ENCODE measurements around the gene IFNA6.
"Not testable (repeated sequence)": the region's sequence is repeated elsewhere in the genome, so short reads cannot be mapped to it uniquely, and the experiment has no call there.

IFNA6 gene

GRCh38 chr9:21367957-21368356, 17.3 kb upstream of the IFNA6 start, which contains the start of gene IFNA13:
Gene IFNA13, minus strand, starts transcription at chr9:21368057. Its CDS starts 47 bp downstream, at chr9:21368010.
- no peaks in the 10 kb centered on the region for H3K36me3 ChIP-seq (ENCODE audit: control insufficient read depth in 5 of 5, insufficient read depth in 5 of 5, low read length in 5 of 5)
- no peak within 1 kb of the TSS for H3K4me3 ChIP-seq (ENCODE audit: low read depth in 1 of 5, low read length in 5 of 5)
- H3K4me1 ChIP-seq (ENCODE audit: control insufficient read depth in 5 of 5, insufficient read depth in 5 of 5, low read length in 5 of 5): no peaks in the 10 kb centered on the region
- no peak within 1 kb of the TSS for H3K9ac ChIP-seq (ENCODE audit: low read length in 5 of 5)
- no peaks in the 10 kb centered on the region for H3K27me3 ChIP-seq (ENCODE audit: control insufficient read depth in 5 of 5, insufficient read depth in 4 of 5, low read length in 5 of 5)
- H3K27ac ChIP-seq (ENCODE audit: low read depth, low read length): no peak within 1 kb of the TSS
- H3K9me3 ChIP-seq (ENCODE audit: control insufficient read depth in 5 of 5, low read length in 5 of 5): no peaks in the 10 kb centered on the region

GRCh38 chr9:21367169-21367568, 16.5 kb upstream of the IFNA6 start:
- not testable (repeated sequence) for H3K27me3 ChIP-seq (ENCODE audit: control insufficient read depth in 5 of 5, insufficient read depth in 4 of 5, low read length in 5 of 5); H3K4me3 ChIP-seq (ENCODE audit: low read depth in 1 of 5, low read length in 5 of 5); H3K9ac ChIP-seq (ENCODE audit: low read length in 5 of 5); H3K9me3 ChIP-seq (ENCODE audit: control insufficient read depth in 5 of 5, low read length in 5 of 5); H3K4me1 ChIP-seq (ENCODE audit: control insufficient read depth in 5 of 5, insufficient read depth in 5 of 5, low read length in 5 of 5); H3K27ac ChIP-seq (ENCODE audit: low read depth, low read length); H3K36me3 ChIP-seq (ENCODE audit: control insufficient read depth in 5 of 5, insufficient read depth in 5 of 5, low read length in 5 of 5)

DNA sequence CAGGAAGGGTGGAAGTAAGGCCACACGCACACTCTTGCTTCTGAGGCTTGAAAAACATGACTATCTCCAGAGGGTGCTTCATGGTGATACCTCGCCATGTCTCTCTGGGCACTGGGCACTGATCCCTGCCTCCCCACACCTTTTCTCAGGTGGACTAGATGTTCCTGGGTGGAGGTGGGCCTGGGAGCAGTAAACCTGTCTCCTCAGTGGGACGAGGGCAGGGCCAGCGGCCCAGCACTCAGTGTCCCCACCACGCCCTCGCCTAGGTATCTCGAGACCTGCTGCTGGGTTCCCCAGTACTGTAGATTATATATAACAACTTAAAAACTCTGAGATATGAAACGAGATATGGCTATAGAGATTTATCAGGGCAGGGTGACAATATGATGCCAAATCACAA, 11.6 kb upstream of the IFNA6 start:
- no peak overlapping the region for H3K9ac ChIP-seq (ENCODE audit: low read length in 5 of 5)
- H3K27me3 ChIP-seq (ENCODE audit: control insufficient read depth in 5 of 5, insufficient read depth in 4 of 5, low read length in 5 of 5): no peaks in the 10 kb centered on the region
- no peak overlapping the region for H3K27ac ChIP-seq (ENCODE audit: low read depth, low read length)
- no peak overlapping the region for H3K4me3 ChIP-seq (ENCODE audit: low read depth in 1 of 5, low read length in 5 of 5)
- no peaks in the 10 kb centered on the region for H3K36me3 ChIP-seq (ENCODE audit: control insufficient read depth in 5 of 5, insufficient read depth in 5 of 5, low read length in 5 of 5)
- H3K9me3 ChIP-seq (ENCODE audit: control insufficient read depth in 5 of 5, low read length in 5 of 5): no peaks in the 10 kb centered on the region
- no peaks in the 10 kb centered on the region for H3K4me1 ChIP-seq (ENCODE audit: control insufficient read depth in 5 of 5, insufficient read depth in 5 of 5, low read length in 5 of 5)

- Histone ChIP-seq H3K9ac (ENCODE audit: low read length in 5 of 5) (no peak overlapping the region), H3K36me3 (ENCODE audit: control insufficient read depth in 5 of 5, insufficient read depth in 5 of 5, low read length in 5 of 5) (no peaks in the 10 kb centered on the region), H3K27me3 (ENCODE audit: control insufficient read depth in 5 of 5, insufficient read depth in 4 of 5, low read length in 5 of 5) (no peaks in the 10 kb centered on the region), H3K27ac (ENCODE audit: low read depth, low read length) (no peak overlapping the region), H3K4me1 (ENCODE audit: control insufficient read depth in 5 of 5, insufficient read depth in 5 of 5, low read length in 5 of 5) (no peaks in the 10 kb centered on the region), H3K9me3 (ENCODE audit: control insufficient read depth in 5 of 5, low read length in 5 of 5) (no peaks in the 10 kb centered on the region), H3K4me3 (ENCODE audit: low read depth in 1 of 5, low read length in 5 of 5) (no peak overlapping the region)
Observed at GRCh38 chr9:21357479-21358460, 7.1 kb upstream of the IFNA6 start.

DNA sequence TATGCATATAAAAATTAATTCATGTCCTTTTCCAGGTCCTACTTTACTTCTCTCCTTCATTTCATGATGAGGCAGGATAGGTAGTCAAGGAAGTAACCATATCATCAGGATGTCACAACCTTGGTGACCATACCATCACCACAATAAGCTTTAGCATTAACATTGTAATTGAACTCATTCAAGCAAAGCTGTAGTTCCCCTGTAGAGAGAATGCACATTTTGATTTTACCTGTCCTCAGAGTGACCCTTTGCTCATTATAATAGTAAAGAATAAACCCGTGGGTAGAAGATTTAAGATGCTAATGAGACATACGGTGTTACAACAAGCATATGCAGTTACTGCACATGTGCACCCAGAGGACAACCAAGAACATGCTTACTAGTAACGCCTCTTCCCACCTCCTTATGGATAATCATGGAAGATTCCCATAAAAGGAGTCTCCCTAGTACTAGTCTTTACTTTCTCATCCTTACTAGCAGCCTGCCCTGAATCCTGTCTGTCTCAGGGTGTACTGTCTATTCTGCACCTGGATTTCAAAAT, 2.2 kb downstream of the IFNA6 start:
- no peaks in the 10 kb centered on the region for H3K36me3 ChIP-seq (ENCODE audit: control insufficient read depth in 5 of 5, insufficient read depth in 5 of 5, low read length in 5 of 5)
- H3K4me1 ChIP-seq (ENCODE audit: control insufficient read depth in 5 of 5, insufficient read depth in 5 of 5, low read length in 5 of 5): no peaks in the 10 kb centered on the region
- H3K9ac ChIP-seq (ENCODE audit: low read length in 5 of 5): no peak overlapping the region
- H3K4me3 ChIP-seq (ENCODE audit: low read depth in 1 of 5, low read length in 5 of 5): no peak overlapping the region
- H3K9me3 ChIP-seq (ENCODE audit: control insufficient read depth in 5 of 5, low read length in 5 of 5): peaks cover 0 to 3% (median 0%) of the 10 kb centered on the region in 5 donors
- H3K27me3 ChIP-seq (ENCODE audit: control insufficient read depth in 5 of 5, insufficient read depth in 4 of 5, low read length in 5 of 5): peaks cover 0 to 8% (median 3%) of the 10 kb centered on the region in 5 donors
- no peak overlapping the region for H3K27ac ChIP-seq (ENCODE audit: low read depth, low read length)

DNA sequence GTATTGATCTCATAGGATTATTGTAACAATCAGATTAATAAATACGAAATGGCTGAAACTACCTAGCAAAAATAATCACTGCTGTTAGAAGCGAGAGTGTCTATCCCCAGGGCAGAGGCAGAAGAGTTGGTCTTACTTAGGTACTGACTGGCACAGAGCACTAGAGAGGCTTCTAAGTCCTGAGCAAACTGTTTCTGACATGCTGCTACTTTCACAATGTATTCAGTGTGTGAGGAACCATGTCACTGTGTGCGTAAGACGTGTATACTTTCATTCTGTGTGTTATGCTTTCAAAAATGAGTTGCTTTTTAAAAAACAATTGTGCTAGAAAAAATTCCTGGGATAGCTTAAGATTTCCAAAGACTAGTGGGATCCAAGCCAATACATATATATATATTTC, 10.0 kb downstream of the IFNA6 start:
- H3K27ac ChIP-seq (ENCODE audit: low read depth, low read length): no peak overlapping the region
- no peaks in the 10 kb centered on the region for H3K36me3 ChIP-seq (ENCODE audit: control insufficient read depth in 5 of 5, insufficient read depth in 5 of 5, low read length in 5 of 5)
- peaks cover 0 to 3% (median 0%) of the 10 kb centered on the region in 5 donors for H3K9me3 ChIP-seq (ENCODE audit: control insufficient read depth in 5 of 5, low read length in 5 of 5)
- H3K9ac ChIP-seq (ENCODE audit: low read length in 5 of 5): no peak overlapping the region
- peaks cover 0 to under 1% (median 0%) of the 10 kb centered on the region in 5 donors for H3K4me1 ChIP-seq (ENCODE audit: control insufficient read depth in 5 of 5, insufficient read depth in 5 of 5, low read length in 5 of 5)
- H3K27me3 ChIP-seq (ENCODE audit: control insufficient read depth in 5 of 5, insufficient read depth in 4 of 5, low read length in 5 of 5): peaks cover 0 to 3% (median 0%) of the 10 kb centered on the region in 5 donors
- H3K4me3 ChIP-seq (ENCODE audit: low read depth in 1 of 5, low read length in 5 of 5): no peak overlapping the region

DNA sequence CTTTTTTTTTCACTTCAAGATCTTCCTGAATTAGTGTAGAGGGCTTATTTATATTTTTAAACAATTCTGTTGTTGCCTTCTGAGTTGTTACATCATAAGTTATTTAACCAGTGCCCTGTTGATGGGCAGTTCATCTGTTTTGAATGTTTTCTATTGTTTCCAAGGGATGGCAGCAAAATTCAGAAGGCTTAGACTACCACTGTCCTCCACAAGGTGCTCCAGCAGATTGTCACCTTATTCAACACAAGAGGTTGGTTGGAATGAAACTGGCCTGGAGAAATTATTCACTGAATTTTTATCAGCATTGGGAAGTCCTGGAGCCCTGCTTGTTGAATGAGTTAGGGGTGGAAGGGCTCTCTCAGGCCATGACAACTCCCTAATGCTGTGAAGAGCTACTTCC, 14.2 kb downstream of the IFNA6 start:
- Histone ChIP-seq H3K4me1 (ENCODE audit: control insufficient read depth in 5 of 5, insufficient read depth in 5 of 5, low read length in 5 of 5) (peaks cover 8 to 37% (median 34%) of the 10 kb centered on the region in 5 donors), H3K9ac (ENCODE audit: low read length in 5 of 5) (no peak overlapping the region), H3K4me3 (ENCODE audit: low read depth in 1 of 5, low read length in 5 of 5) (no peak overlapping the region), H3K27me3 (ENCODE audit: control insufficient read depth in 5 of 5, insufficient read depth in 4 of 5, low read length in 5 of 5) (peaks cover 0 to 3% (median 0%) of the 10 kb centered on the region in 5 donors), H3K27ac (ENCODE audit: low read depth, low read length) (no peak overlapping the region), H3K9me3 (ENCODE audit: control insufficient read depth in 5 of 5, low read length in 5 of 5) (no peaks in the 10 kb centered on the region), H3K36me3 (ENCODE audit: control insufficient read depth in 5 of 5, insufficient read depth in 5 of 5, low read length in 5 of 5) (no peaks in the 10 kb centered on the region)

- Histone ChIP-seq H3K4me3 (ENCODE audit: low read depth in 1 of 5, low read length in 5 of 5) (peak within 1 kb of the TSS; percentile 85 to 100 (median 97)), H3K4me1 (ENCODE audit: control insufficient read depth in 5 of 5, insufficient read depth in 5 of 5, low read length in 5 of 5) (peaks cover 8 to 50% (median 46%) of the 10 kb centered on the region in 5 donors), H3K9me3 (ENCODE audit: control insufficient read depth in 5 of 5, low read length in 5 of 5) (no peaks in the 10 kb centered on the region), H3K9ac (ENCODE audit: low read length in 5 of 5) (peak within 1 kb of the TSS; percentile 99 to 100 (median 99)), H3K27me3 (ENCODE audit: control insufficient read depth in 5 of 5, insufficient read depth in 4 of 5, low read length in 5 of 5) (no peaks in the 10 kb centered on the region), H3K36me3 (ENCODE audit: control insufficient read depth in 5 of 5, insufficient read depth in 5 of 5, low read length in 5 of 5) (no peaks in the 10 kb centered on the region), H3K27ac (ENCODE audit: low read depth, low read length) (peak within 1 kb of the TSS; percentile 98)
Observed at GRCh38 chr9:21334701-21335632, 15.7 kb downstream of the IFNA6 start, which contains the start of gene KLHL9. Gene KLHL9, minus strand, starts transcription at chr9:21335404. Its CDS starts 545 bp downstream, at chr9:21334859.

GRCh38 chr9:21333226-21333625, 17.5 kb downstream of the IFNA6 start:
- Histone ChIP-seq H3K9me3 (ENCODE audit: control insufficient read depth in 5 of 5, low read length in 5 of 5) (no peaks in the 10 kb centered on the region), H3K9ac (ENCODE audit: low read length in 5 of 5) (peak overlapping the region in 2 of 5 donors; percentile 2 to 10), H3K4me3 (ENCODE audit: low read depth in 1 of 5, low read length in 5 of 5) (peak overlapping the region; percentile 85 to 100 (median 97)), H3K27ac (ENCODE audit: low read depth, low read length) (no peak overlapping the region), H3K27me3 (ENCODE audit: control insufficient read depth in 5 of 5, insufficient read depth in 4 of 5, low read length in 5 of 5) (no peaks in the 10 kb centered on the region), H3K4me1 (ENCODE audit: control insufficient read depth in 5 of 5, insufficient read depth in 5 of 5, low read length in 5 of 5) (peaks cover 8 to 60% (median 52%) of the 10 kb centered on the region in 5 donors), H3K36me3 (ENCODE audit: control insufficient read depth in 5 of 5, insufficient read depth in 5 of 5, low read length in 5 of 5) (no peaks in the 10 kb centered on the region)
